ENCODE results near the gene VPS41. TPM values are rescaled to one million over a fixed set of nuclear protein-coding genes. Genes with fewer than 3 reads are reported as not detected.

VPS41 gene
- total RNA-seq, 2 donors from 2014 or later: 60.6 to 61.0 TPM

DNA sequence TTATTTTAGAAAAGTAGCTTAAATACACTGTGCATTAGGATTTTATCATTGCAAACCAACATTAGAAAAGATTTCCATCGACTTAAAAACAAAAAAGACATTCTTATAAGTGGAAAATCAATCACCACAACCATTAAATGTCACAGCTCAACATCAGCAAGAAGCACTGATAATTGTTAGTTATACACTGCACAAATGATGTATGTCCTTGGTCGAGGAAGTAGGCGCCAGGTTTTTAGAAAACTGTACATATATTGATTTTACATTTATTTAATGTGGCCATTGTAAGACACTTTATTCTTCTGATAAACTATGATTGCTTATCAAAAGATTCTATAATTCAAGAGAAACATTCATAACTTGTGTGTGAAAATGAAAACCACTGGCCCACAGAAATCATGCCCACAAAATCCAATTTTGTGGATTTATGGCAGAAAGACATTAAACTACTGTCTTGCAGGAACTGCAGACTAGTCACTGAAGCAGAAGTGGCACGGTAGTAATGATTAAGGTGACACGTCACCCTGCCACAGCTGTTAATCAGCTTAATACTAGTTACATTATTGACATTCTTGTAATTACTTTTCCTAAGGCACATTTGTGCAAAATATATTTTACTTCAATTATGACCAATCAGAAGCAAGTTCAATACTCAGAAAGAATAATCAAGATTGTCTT is 79.4 kb downstream of the VPS41 start:
- no peak for DNase-seq (ENCODE audit: low spot score)
- intact Hi-C loops (cut with DNase I): no loop called here

- intact Hi-C loops (cut with DNase I): no loop called here
- no peak for DNase-seq (ENCODE audit: low spot score)
These were observed 81.0 kb downstream of the VPS41 start for GRCh38 chr7:38828026-38828425.

DNA sequence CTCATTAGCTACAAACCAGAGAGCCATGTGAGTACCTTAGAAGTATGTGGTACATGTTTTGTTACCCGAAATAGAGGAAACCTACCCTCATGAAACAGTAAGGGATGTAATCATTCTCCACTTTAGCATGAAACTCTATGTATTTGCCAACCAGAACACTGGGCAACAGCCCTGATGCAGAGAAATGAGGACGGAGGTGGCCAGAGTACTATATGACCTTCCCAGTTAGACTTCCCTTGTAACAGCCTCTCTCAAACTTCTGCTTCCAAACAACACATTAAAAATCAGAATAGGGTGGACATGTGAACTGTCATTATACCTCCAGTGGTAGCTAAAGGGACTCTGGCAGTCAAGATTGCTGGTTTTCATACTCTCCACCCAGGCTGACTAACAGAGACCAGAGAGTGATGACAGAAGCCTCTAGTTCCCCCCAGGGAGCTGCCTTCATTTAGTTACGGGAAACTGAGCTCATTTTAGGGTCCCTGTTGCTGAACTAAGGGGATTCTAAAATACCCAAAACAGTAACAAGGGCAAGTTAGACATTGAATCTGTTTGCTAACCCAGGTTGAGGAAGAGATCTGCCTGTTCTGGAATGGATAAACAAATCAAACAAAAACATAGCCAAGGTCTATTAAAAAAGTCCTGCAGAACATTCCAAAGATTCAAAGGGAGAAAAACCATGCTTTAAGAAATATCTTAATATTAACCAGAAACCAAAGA is 83.1 kb downstream of the VPS41 start:
- intact Hi-C loops (cut with DNase I): no loop called here
- DNase-seq (ENCODE audit: low spot score): no peak

- intact Hi-C loops (cut with DNase I): no loop called here
These were observed 84.0 kb downstream of the VPS41 start for GRCh38 chr7:38824948-38825347.

GRCh38 chr7:38822549-38822948 is 86.4 kb downstream of the VPS41 start:
- intact Hi-C loops (cut with DNase I): no loop called here
- no peak for DNase-seq (ENCODE audit: low spot score)

More at GRCh38 chr7:38824948-38825347, 84.0 kb downstream of the VPS41 start:
- no peak for DNase-seq (ENCODE audit: low spot score)

- intact Hi-C loops (cut with DNase I): no loop called here
- no peak for DNase-seq (ENCODE audit: low spot score)
These were observed 88.4 kb downstream of the VPS41 start for GRCh38 chr7:38820571-38820970.

DNA sequence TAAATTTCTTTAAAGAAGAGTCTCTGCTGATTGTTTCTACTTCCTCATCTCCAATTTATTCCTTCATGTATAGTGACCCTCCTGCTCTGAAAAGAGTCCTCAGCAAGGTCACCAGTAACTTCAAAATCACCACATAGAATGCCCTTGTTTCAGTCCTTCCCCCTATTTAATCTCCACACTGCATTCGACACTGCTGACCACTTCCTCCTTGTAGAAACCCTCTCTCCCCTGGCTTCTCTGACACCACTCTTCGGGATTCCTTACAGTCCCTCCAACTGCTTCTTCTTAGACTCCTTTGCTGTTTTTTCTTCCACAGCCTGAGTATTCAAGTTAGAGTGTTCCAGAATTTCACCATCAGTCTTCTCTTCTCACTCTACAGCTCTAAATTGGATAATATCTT is 89.5 kb downstream of the VPS41 start:
- intact Hi-C loops (cut with DNase I): no loop called here

GRCh38 chr7:38817526-38817925 is 91.5 kb downstream of the VPS41 start:
- intact Hi-C loops (cut with DNase I): no loop called here

More for the DNA sequence above, 89.5 kb downstream of the VPS41 start:
- DNase-seq (ENCODE audit: low spot score): no peak

GRCh38 chr7:38813768-38814167 is 95.2 kb downstream of the VPS41 start:
- intact Hi-C loops (cut with DNase I): no loop called here

More at GRCh38 chr7:38817526-38817925, 91.5 kb downstream of the VPS41 start:
- no peak for DNase-seq (ENCODE audit: low spot score)

DNA sequence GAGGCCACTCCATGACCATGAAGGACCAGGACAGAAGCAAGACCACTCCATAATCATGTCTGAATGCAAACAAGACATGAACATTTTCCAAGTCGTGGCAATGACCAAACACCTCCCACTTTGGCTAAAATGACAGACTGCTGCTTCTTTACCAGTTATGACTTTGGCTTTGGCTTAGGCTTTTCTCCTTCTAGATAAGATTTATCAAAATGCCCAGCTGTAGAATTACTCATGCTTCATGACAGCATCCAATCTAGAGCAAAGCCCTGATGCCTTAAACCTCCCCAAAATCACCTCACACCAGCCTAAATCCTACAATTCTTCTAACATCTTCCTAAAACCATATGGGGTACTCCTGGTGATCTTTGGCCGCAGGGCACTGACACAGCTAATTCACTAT is 102.1 kb downstream of the VPS41 start:
- intact Hi-C loops (cut with DNase I): no loop called here
- no peak for DNase-seq (ENCODE audit: low spot score)

More at GRCh38 chr7:38813768-38814167, 95.2 kb downstream of the VPS41 start:
- DNase-seq (ENCODE audit: low spot score): no peak

DNA sequence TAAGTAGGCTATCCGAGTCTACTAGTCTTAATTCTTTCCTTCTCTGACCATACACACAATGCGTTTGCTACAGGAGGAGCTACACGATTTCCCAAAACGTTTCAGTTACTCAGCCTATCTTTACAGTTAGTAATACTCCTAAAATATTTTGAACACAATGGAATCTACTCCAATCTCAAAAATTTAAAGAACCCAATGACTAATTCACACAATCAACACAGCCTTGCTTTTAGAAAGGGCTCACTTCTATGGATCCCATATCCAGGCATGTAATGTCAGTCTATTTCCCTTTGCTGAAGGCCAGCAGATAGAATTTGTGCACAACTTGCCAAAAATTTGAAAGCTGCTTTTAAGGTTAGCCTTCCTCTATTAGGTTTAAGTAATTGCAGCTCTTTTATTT is 107.2 kb downstream of the VPS41 start:
- DNase-seq (ENCODE audit: low spot score): no peak
- intact Hi-C loops (cut with DNase I): no loop called here

- intact Hi-C loops (cut with DNase I): no loop called here
- DNase-seq (ENCODE audit: low spot score): no peak
These were observed 110.3 kb downstream of the VPS41 start for GRCh38 chr7:38798552-38799267.

DNA sequence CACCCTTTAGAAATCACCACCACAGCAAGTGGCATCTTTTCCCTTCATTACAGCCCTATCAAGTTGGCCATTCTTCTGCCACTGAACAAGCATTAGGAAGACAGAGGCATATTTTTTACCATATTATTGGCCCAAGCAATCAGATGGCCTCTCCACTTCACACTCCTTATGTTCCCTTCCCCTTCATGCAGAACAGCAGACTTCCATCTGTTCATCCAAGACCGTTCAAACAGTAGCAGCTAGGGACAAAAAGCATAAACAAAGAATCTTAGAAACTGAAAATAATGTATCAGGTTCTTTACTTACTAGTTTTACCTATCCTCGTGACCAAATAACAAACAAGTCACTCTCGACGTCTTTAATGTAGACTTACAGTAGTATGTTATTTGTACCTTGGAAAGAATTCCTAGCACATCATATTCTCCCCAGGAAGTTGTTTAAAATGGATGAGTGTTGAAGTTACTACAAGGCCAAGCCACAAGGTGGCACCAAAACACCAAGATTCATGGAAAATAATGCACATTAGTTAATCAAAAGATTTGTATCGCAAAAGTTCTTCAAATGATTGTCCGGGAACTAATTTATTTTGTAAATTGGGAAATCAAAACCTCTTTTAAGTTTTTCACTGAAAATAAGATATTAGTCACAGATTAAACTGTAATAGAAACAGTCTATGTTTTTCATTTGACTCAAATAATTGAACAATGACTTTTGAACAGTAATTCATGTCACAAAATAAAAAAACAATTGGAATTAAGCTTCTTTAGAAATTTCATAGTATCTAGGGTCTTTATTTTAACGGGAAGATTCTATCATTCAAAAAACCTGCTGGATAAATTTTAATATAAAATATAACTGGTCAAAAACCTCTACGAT is 112.1 kb downstream of the VPS41 start:
- intact Hi-C loops (cut with DNase I): no loop called here
- DNase-seq (ENCODE audit: low spot score): no peak

- intact Hi-C loops (cut with DNase I): no loop called here
- DNase-seq (ENCODE audit: low spot score): no peak
These were observed 113.4 kb downstream of the VPS41 start for GRCh38 chr7:38795593-38795992.

- intact Hi-C loops (cut with DNase I): no loop called here
- DNase-seq (ENCODE audit: low spot score): no peak
These were observed 127.0 kb downstream of the VPS41 start for GRCh38 chr7:38781991-38782390.

GRCh38 chr7:38777609-38778008 is 131.4 kb downstream of the VPS41 start:
- DNase-seq (ENCODE audit: low spot score): no peak
- intact Hi-C loops (cut with DNase I): no loop called here

GRCh38 chr7:38775506-38776175 is 133.3 kb downstream of the VPS41 start:
- intact Hi-C loops (cut with DNase I): no loop called here
- no peak for DNase-seq (ENCODE audit: low spot score)

DNA sequence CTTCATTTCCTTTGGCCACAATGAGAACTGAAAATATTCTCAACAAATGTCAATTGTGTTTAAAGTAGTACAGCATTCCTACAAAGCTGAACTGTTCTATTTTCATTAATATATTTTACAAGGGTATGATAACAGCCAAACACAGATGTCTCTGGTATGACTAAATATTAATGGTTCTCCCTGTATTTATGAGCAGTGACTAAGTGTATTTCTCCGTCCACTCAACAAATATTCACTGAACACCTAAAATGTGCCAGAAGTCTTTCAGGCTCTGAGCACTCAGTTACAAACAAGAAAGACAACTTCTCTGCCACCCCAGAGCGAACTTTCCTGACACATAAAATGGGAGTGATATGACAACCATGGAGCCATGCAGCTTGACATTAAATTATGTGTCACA is 135.6 kb downstream of the VPS41 start:
- DNase-seq (ENCODE audit: low spot score): no peak
- intact Hi-C loops (cut with DNase I): no loop called here

GRCh38 chr7:38760226-38760625 is 148.8 kb downstream of the VPS41 start:
- no peak for DNase-seq (ENCODE audit: low spot score)
- intact Hi-C loops (cut with DNase I): no loop called here

Measured in posterior vena cava (tissue), 2 donors.